GM12873 (cell line): ENCODE measurements around the gene PRKG2.

Experiments used
- TF ChIP-seq, protein P1 (sequence below): IDR thresholded peaks from 2 replicates; pipeline ENCODE4 v1.5.1; 2012; ENCODE audit warnings: low read depth, mild to moderate bottlenecking, moderate library complexity, low read length, control low read depth; ENCODE audit not compliant: insufficient read depth; ENCODE audit errors: missing control alignments

PRKG2 gene

DNA sequence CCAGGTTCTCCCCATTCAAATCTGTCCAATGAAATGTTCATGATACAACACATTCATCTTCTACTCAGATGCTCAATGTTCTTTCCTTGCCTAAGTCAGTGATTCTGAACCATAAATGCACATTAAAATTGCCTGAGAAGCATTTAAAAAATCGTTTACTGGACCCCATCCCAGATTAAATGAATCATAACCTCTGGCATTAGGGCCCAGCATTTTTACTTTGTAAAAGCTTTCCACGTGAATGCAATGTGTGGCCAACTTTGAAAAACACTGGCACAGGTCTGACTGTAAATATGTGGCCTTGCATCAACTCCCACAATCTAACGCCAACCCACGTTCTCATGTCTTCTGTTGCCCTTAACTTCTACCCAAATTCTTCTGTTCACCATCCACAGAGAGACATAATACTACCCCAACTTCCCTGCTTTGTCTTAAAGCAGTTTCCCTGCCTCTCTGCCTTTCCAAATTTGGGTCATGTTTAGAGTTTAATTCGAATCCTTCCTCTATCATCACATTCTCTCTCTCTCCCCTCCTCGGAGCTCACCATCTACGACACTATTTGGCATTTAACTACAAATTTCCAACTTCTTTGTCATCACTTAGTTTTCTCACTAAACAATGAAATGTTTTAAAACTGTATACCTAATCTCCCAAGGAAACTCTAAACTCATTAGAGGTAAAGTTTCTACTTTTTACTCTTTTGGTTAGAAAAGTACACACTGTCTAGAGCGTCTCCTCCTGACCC, 78.7 kb downstream of the PRKG2 start:
- TF ChIP-seq, protein P1, sequence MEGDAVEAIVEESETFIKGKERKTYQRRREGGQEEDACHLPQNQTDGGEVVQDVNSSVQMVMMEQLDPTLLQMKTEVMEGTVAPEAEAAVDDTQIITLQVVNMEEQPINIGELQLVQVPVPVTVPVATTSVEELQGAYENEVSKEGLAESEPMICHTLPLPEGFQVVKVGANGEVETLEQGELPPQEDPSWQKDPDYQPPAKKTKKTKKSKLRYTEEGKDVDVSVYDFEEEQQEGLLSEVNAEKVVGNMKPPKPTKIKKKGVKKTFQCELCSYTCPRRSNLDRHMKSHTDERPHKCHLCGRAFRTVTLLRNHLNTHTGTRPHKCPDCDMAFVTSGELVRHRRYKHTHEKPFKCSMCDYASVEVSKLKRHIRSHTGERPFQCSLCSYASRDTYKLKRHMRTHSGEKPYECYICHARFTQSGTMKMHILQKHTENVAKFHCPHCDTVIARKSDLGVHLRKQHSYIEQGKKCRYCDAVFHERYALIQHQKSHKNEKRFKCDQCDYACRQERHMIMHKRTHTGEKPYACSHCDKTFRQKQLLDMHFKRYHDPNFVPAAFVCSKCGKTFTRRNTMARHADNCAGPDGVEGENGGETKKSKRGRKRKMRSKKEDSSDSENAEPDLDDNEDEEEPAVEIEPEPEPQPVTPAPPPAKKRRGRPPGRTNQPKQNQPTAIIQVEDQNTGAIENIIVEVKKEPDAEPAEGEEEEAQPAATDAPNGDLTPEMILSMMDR, result no peak

DNA sequence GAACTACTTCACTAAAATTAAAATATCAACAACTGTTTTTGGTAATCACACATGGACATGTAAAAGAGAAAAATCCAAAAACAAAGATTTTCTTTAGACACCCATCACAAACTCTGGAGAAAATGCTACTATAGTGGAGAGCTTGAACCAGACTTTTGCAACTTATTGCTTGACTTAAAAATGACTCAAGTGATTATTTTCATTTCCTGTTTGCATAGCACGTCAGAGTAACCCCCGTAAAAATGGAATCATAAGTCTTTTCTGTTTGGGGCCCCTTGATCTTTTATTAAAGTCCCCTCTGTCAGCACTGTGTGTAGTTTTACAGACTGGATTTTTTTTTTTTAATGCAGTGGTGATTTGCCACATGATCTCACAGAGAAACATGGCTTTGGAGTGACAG, 79.5 kb downstream of the PRKG2 start:
- TF ChIP-seq, protein P1, result no peak

DNA sequence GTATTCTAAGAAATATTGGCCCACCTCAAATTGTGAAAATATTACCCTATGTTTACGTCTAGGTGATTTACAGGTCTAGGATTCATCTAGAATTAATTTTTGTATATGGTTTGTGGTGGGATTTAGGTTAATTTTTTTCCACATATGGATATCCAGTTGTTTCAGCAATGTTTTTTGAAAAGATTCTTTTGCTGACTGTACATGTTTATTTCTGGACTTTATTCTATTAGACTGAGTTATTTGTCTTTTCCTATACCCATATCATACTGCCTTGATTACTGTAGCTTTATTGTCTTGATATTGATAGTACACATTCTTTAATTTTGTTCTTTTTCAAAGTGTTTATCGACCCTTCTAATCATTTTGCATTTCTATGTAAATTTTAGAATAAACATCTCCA, 83.5 kb downstream of the PRKG2 start:
- TF ChIP-seq, protein P1, result no peak

DNA sequence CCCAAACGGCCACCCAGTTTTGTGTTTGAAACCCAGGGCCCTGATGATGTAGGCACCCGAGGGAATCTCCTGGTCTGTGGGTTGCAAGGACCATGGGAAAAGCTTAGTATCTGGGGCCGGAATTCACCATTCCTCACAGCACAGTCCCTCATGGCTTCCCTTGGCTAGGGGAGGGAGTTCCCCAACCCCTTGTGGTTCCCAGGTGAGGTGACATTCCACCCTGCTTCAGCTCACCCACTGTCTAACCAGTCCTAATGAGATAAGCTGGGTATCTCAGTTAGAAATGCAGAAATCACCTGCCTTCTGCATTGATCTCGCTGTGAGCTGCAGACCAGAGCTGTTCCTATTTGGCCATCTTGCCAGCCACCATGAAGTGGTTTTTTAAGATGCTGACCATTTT, 84.0 kb downstream of the PRKG2 start:
- TF ChIP-seq, protein P1, result no peak

DNA sequence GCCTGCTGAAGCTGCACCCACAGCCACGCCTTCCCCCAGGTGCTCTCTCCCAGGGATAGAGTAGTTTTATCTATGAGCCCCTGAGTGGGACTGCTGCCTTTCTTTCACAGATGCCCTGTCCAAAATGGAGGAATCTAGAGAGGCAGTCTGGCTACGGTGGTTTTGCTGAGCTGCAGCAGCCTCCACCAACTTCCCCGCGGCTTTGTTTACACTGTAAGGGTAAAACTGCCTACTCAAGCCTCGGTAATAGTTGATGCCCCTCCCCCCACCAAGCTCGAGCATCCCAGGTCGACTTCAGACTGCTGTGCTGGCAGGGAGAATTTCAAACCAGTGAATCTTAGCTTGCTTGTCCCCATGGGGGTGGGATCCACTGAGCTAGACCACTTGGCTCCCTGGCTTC, 84.5 kb downstream of the PRKG2 start:
- TF ChIP-seq, protein P1, result no peak

DNA sequence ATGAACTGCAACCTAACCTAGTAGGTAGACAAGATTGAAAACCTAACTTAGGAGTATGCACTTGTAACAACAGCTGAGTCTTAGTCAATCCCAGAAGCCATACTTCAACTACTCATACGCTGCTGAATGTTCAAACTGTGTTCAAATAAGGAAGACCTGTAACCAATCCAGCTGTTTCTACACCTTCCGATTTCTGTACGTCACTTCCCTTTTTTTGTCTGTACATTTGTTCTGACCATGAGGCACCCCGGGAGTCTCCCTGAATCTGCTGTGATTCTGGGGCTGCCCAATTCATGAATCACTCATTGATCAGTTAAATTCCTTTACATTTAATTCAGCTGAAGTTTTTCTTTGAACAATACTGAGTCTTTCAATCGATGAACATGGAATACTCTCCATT, 95.0 kb downstream of the PRKG2 start:
- TF ChIP-seq, protein P1, result no peak

DNA sequence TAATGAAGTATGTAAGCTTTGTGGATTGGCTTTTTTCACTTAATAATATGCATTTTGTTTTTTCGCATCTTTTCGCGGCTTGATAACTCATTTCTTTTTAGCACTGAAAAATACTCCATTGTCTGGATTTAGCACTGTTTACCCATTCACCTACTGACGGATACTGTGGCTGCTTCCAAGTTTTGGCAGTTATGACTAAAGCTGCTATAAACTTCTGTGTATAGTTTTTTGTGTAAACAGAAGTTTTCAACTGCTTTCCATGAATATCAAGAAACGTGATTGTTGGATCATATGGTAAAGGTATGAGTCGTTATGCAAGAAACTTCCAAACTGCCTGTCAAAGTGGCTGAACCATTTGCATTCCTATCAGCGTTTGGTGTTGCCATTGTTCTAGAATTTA, 96.9 kb downstream of the PRKG2 start:
- TF ChIP-seq, protein P1, result no peak
